H9 (cell line): Measurements from ENCODE around the gene TRPV4. TPM values are rescaled to one million over a fixed set of nuclear protein-coding genes. Genes with fewer than 3 reads are reported as not detected.

Experiments
- DNase-seq: peaks from one replicate; pipeline ENCODE4 v3.0.0-alpha.2; 2017
- H2AFZ ChIP-seq: one replicate; pipeline ENCODE4 v1.6.1; 2013; ENCODE audit warnings: mild to moderate bottlenecking, low read length, control low read depth, moderate library complexity
- H2AK5ac ChIP-seq: 2 replicates; pipeline ENCODE4 v1.6.1; 2013; ENCODE audit warnings: low read length, control low read depth, mixed read lengths; ENCODE audit not compliant: insufficient read length
- H2BK120ac ChIP-seq: one replicate; pipeline ENCODE4 v1.6.1; 2013; ENCODE audit warnings: low read depth, mild to moderate bottlenecking, low read length, control low read depth, inconsistent platforms; ENCODE audit not compliant: poor library complexity, severe bottlenecking
- H2BK12ac ChIP-seq: 2 replicates; pipeline ENCODE4 v1.6.1; 2013; ENCODE audit warnings: low read length, control low read depth, mixed read lengths, low read depth; ENCODE audit not compliant: insufficient read length
- H2BK15ac ChIP-seq: 2 replicates; pipeline ENCODE4 v1.6.1; 2013; ENCODE audit warnings: low read depth, low read length, control low read depth
- H2BK20ac ChIP-seq: one replicate; pipeline ENCODE4 v1.6.1; 2013; ENCODE audit warnings: low read depth, mild to moderate bottlenecking, low read length, control low read depth, inconsistent platforms; ENCODE audit not compliant: poor library complexity, severe bottlenecking
- H2BK5ac ChIP-seq: 2 replicates; pipeline ENCODE4 v1.6.1; 2013; ENCODE audit warnings: low read length, control low read depth, mixed read lengths; ENCODE audit not compliant: insufficient read length
- H3K14ac ChIP-seq: 2 replicates; pipeline ENCODE4 v1.6.1; 2013; ENCODE audit warnings: low read length, control low read depth; ENCODE audit not compliant: insufficient read depth
- H3K18ac ChIP-seq: 2 replicates; pipeline ENCODE4 v1.6.1; 2013; ENCODE audit warnings: low read depth, mild to moderate bottlenecking, mixed read lengths, low read length, control low read depth; ENCODE audit not compliant: insufficient read length
- H3K23ac ChIP-seq: 2 replicates; pipeline ENCODE4 v1.6.1; 2013; ENCODE audit warnings: low read length, control low read depth, mixed read lengths, low read depth; ENCODE audit not compliant: insufficient read length
- H3K23me2 ChIP-seq: 2 replicates; pipeline ENCODE4 v1.6.1; 2013; ENCODE audit warnings: low read depth, mild to moderate bottlenecking, mixed read lengths, low read length, control low read depth; ENCODE audit not compliant: insufficient read length, poor library complexity, severe bottlenecking
- H3K27ac ChIP-seq: 2 replicates; pipeline ENCODE4 v1.5.1; 2013; ENCODE audit warnings: low read length, control low read depth, mixed read lengths, low read depth; ENCODE audit not compliant: insufficient read length
- H3K27me3 ChIP-seq: 2 replicates; pipeline ENCODE4 v1.6.1; 2013; ENCODE audit warnings: low read length, control low read depth, inconsistent platforms; ENCODE audit not compliant: insufficient read depth
- H3K4ac ChIP-seq: 2 replicates; pipeline ENCODE4 v1.6.1; 2013; ENCODE audit warnings: low read depth, mild to moderate bottlenecking, control low read depth, inconsistent platforms, low read length, moderate library complexity
- H3K4me1 ChIP-seq: 2 replicates; pipeline ENCODE4 v1.6.1; 2013; ENCODE audit warnings: low read length, control low read depth, inconsistent platforms; ENCODE audit not compliant: insufficient read depth
- H3K4me2 ChIP-seq: 2 replicates; pipeline ENCODE4 v1.6.1; 2013; ENCODE audit warnings: low read length, control low read depth, mixed read lengths; ENCODE audit not compliant: insufficient read length, insufficient read depth
- H3K56ac ChIP-seq: 2 replicates; pipeline ENCODE4 v1.6.1; 2013; ENCODE audit warnings: low read depth, mild to moderate bottlenecking, mixed read lengths, low read length, control low read depth; ENCODE audit not compliant: insufficient read length
- H3K79me1 ChIP-seq: 2 replicates; pipeline ENCODE4 v1.6.1; 2013; ENCODE audit warnings: low read depth, mild to moderate bottlenecking, moderate library complexity, low read length, control low read depth, inconsistent platforms; ENCODE audit not compliant: insufficient read depth, poor library complexity, severe bottlenecking
- H3K79me2 ChIP-seq: 2 replicates; pipeline ENCODE4 v1.6.1; 2013; ENCODE audit warnings: low read length, control low read depth, inconsistent platforms; ENCODE audit not compliant: insufficient read depth
- H3K9ac ChIP-seq: 2 replicates; pipeline ENCODE4 v1.6.1; 2013; ENCODE audit warnings: low read length, control low read depth, mixed read lengths; ENCODE audit not compliant: insufficient read length; ENCODE audit errors: extremely low read depth
- H3K9me3 ChIP-seq: one replicate; pipeline ENCODE4 v1.6.1; 2013; ENCODE audit warnings: low read depth, low read length, inconsistent platforms; ENCODE audit not compliant: control insufficient read depth
- H3T11ph ChIP-seq: one replicate; pipeline ENCODE4 v1.6.1; 2013; ENCODE audit warnings: mild to moderate bottlenecking, low read length, control low read depth, inconsistent platforms
- H4K20me1 ChIP-seq: one replicate; pipeline ENCODE4 v1.6.1; 2013; ENCODE audit not compliant: control insufficient read depth, insufficient read length, insufficient read depth
- H4K5ac ChIP-seq: 2 replicates; pipeline ENCODE4 v1.6.1; 2013; ENCODE audit warnings: low read depth, mild to moderate bottlenecking, mixed read lengths, low read length, control low read depth; ENCODE audit not compliant: insufficient read length
- H4K8ac ChIP-seq: replicated peaks from 2 replicates; pipeline ENCODE4 v1.6.1; 2013; ENCODE audit warnings: low read length, control low read depth, mixed read lengths, low read depth; ENCODE audit not compliant: insufficient read length
- H4K91ac ChIP-seq: 2 replicates; pipeline ENCODE4 v1.6.1; 2013; ENCODE audit warnings: low read depth, mild to moderate bottlenecking, moderate library complexity, mixed read lengths, low read length, control low read depth; ENCODE audit not compliant: insufficient read length
- H3K27ac Mint-ChIP-seq, 3 experiments: 2 replicates in 2 of 3; 3 replicates in 1 of 3; pipeline ENCODE4 v1.8.0; 2020 to 2021; ENCODE audit warnings: mixed read lengths in 3 of 3, mild to moderate bottlenecking in 1 of 3, moderate library complexity in 1 of 3
- H3K27me3 Mint-ChIP-seq: 2 replicates; pipeline ENCODE4 v1.8.0; 2021; ENCODE audit warnings: low read depth, mild to moderate bottlenecking, moderate library complexity, mixed read lengths
- H3K36me3 Mint-ChIP-seq, 3 experiments: 2 replicates in 2 of 3; 3 replicates in 1 of 3; pipeline ENCODE4 v1.8.0; 2020 to 2021; ENCODE audit warnings: low read depth in 3 of 3, mixed read lengths in 3 of 3; ENCODE audit not compliant: insufficient read depth in 1 of 3
- H3K4me1 Mint-ChIP-seq, 2 experiments: 2 replicates each; pipeline ENCODE4 v1.8.0; 2020; ENCODE audit warnings: mixed read lengths in 2 of 2
- H3K4me3 Mint-ChIP-seq, 2 experiments: 2 replicates in 1 of 2; 3 replicates in 1 of 2; pipeline ENCODE4 v1.8.0; 2020 to 2021; ENCODE audit warnings: mild to moderate bottlenecking in 2 of 2, mixed read lengths in 2 of 2, moderate library complexity in 1 of 2
- H3K9me3 Mint-ChIP-seq, 2 experiments: 2 replicates in 1 of 2; 3 replicates in 1 of 2; pipeline ENCODE4 v1.8.0; 2020; ENCODE audit warnings: mild to moderate bottlenecking in 2 of 2, mixed read lengths in 2 of 2, moderate library complexity in 1 of 2
- CTCF ChIP-seq: fragments of 200-600 bp; sonication (generic); conservative IDR thresholded peaks from 3 replicates; pipeline ENCODE4 v1.8.0; 2021; ENCODE audit warnings: antibody characterized with exemption, mild to moderate bottlenecking
- WGBS: extraction: QIAGEN DNeasy Blood & Tissue Kit; methylation state at CpG from one replicate; pipeline ENCODE4 v1.1.7; 2013; ENCODE audit warnings: missing lambda C conversion rate, low lambda C conversion rate, mixed read lengths; ENCODE audit not compliant: insufficient read length; ENCODE audit errors: extremely low coverage; 5-methylcytosine and 5-hydroxymethylcytosine counted together
- total RNA-seq: library from RNA; stranded (reverse); gene quantifications from 2 replicates; pipeline ENCODE4 v1.2.1, GENCODE V29; 2021

The TRPV4 gene
- total RNA-seq, 1 experiment from 2014 or later: 4.9 TPM

- H4K5ac ChIP-seq: no peak overlapping the region
- H3K56ac ChIP-seq: no peak overlapping the region
- H3K23ac ChIP-seq: no peak overlapping the region
- H2BK5ac ChIP-seq: no peak overlapping the region
- no peak overlapping the region for H3K9ac ChIP-seq
- WGBS: no CpG with 5 or more reads among the region's 8 CpGs
- no peak overlapping the region for H3K18ac ChIP-seq
- H3K4me1 ChIP-seq: no peaks in the 10 kb centered on the region
- no peak overlapping the region for H2AK5ac ChIP-seq
- no peak overlapping the region for H2BK120ac ChIP-seq
- no peak overlapping the region for H2AFZ ChIP-seq
- Mint-ChIP-seq H3K9me3 (peaks cover 2 to 3% of the 10 kb centered on the region in 2 experiments; a peak in 1 of 5 replicates), H3K36me3 (peaks cover 2 to 18% (median 6%) of the 10 kb centered on the region in 3 experiments; a peak in 3 of 7 replicates), H3K4me1 (0 out of 4 replicates have a peak, but pooled peaks cover 0 to 2% of the 10 kb centered on the region in 2 experiments), H3K27me3 (peaks cover 2% of the 10 kb centered on the region; the same call in 1 of the 2 replicates), H3K4me3 (no peak overlapping the region), H3K27ac (no peak overlapping the region)
- no peak overlapping the region for H4K91ac ChIP-seq
- no peak overlapping the region for H2BK20ac ChIP-seq
- H3T11ph ChIP-seq: no peak overlapping the region
- DNase-seq: no peak
- no peaks in the 10 kb centered on the region for H3K79me1 ChIP-seq
- H2BK15ac ChIP-seq: no peak overlapping the region
- H3K9me3 ChIP-seq: no peaks in the 10 kb centered on the region
- no peak overlapping the region for H2BK12ac ChIP-seq
- no peak overlapping the region for H4K8ac ChIP-seq
- H3K27me3 ChIP-seq: no peaks in the 10 kb centered on the region
- H3K23me2 ChIP-seq: peaks cover 3% of the 10 kb centered on the region
- H3K27ac ChIP-seq: no peak overlapping the region
- H3K14ac ChIP-seq: no peak overlapping the region; the same call in 1 of the 2 replicates
- H3K4ac ChIP-seq: no peak overlapping the region
- no peak overlapping the region for H3K4me2 ChIP-seq
- TF ChIP-seq CTCF: no peak
- H4K20me1 ChIP-seq: no peaks in the 10 kb centered on the region
- no peaks in the 10 kb centered on the region for H3K79me2 ChIP-seq
Observed at GRCh38 chr12:109783965-109784244, 49.3 kb downstream of the TRPV4 start.
